ENCODE data around the gene S100A13.
"Not testable (repeated sequence)": the region's sequence is repeated elsewhere in the genome, so short reads cannot be mapped to it uniquely, and the experiment has no call there.

Gene S100A13

GRCh38 chr1:153599847-153600246 is 27.5 kb downstream of the S100A13 start:
- no peak for DNase-seq

GRCh38 chr1:153598309-153599172 is 28.8 kb downstream of the S100A13 start:
- no peak for DNase-seq

- no peak for DNase-seq
Observed at GRCh38 chr1:153597206-153597605, 30.1 kb downstream of the S100A13 start.

- no peak for DNase-seq
Observed at GRCh38 chr1:153592748-153593147, 34.6 kb downstream of the S100A13 start.

- no peak for DNase-seq
Observed at GRCh38 chr1:153588482-153588881, 38.8 kb downstream of the S100A13 start.

GRCh38 chr1:153588033-153588432 is 39.3 kb downstream of the S100A13 start:
- DNase-seq, result not testable (repeated sequence)

- no peak for DNase-seq
Observed at GRCh38 chr1:153587314-153587713, 40.0 kb downstream of the S100A13 start.

GRCh38 chr1:153586347-153586746 is 41.0 kb downstream of the S100A13 start:
- DNase-seq, result no peak

- DNase-seq, result no peak
Observed at GRCh38 chr1:153585006-153585405, 42.3 kb downstream of the S100A13 start.

- DNase-seq, result no peak
Observed at GRCh38 chr1:153583976-153584375, 43.3 kb downstream of the S100A13 start.

- DNase-seq, result not testable (repeated sequence)
Observed at GRCh38 chr1:153583514-153583913, 43.8 kb downstream of the S100A13 start.

GRCh38 chr1:153582836-153583235 is 44.5 kb downstream of the S100A13 start:
- DNase-seq, result not testable (repeated sequence)

GRCh38 chr1:153578936-153579335 is 48.4 kb downstream of the S100A13 start:
- DNase-seq, result no peak

GRCh38 chr1:153578490-153578889 is 48.8 kb downstream of the S100A13 start:
- no peak for DNase-seq

GRCh38 chr1:153577624-153578051 is 49.7 kb downstream of the S100A13 start:
- DNase-seq, result no peak

GRCh38 chr1:153577138-153577537 is 50.2 kb downstream of the S100A13 start:
- DNase-seq, result no peak

GRCh38 chr1:153575497-153575896 is 51.8 kb downstream of the S100A13 start:
- DNase-seq, result not testable (repeated sequence)

GRCh38 chr1:153575081-153575491 is 52.2 kb downstream of the S100A13 start:
- not testable (repeated sequence) for DNase-seq

- no peak for DNase-seq
Observed at GRCh38 chr1:153573351-153573750, 54.0 kb downstream of the S100A13 start.

GRCh38 chr1:153572569-153573015 is 54.7 kb downstream of the S100A13 start:
- peak in 1 of 4 experiments; percentile 28 for DNase-seq

- no peak for DNase-seq
Observed at GRCh38 chr1:153571706-153572105, 55.6 kb downstream of the S100A13 start.

GRCh38 chr1:153570874-153571273 is 56.4 kb downstream of the S100A13 start:
- no peak for DNase-seq

GRCh38 chr1:153569465-153569864 is 57.8 kb downstream of the S100A13 start:
- no peak for DNase-seq

All from activated naive CD4-positive, alpha-beta T cell (primary cell).